Measurements from ENCODE around the gene TSPO.

TSPO gene

GRCh38 chr22:43202326-43202725 lies 51.0 kb downstream of the TSPO start:
- DNase-seq (ENCODE audit: low read depth), result no peak

DNA sequence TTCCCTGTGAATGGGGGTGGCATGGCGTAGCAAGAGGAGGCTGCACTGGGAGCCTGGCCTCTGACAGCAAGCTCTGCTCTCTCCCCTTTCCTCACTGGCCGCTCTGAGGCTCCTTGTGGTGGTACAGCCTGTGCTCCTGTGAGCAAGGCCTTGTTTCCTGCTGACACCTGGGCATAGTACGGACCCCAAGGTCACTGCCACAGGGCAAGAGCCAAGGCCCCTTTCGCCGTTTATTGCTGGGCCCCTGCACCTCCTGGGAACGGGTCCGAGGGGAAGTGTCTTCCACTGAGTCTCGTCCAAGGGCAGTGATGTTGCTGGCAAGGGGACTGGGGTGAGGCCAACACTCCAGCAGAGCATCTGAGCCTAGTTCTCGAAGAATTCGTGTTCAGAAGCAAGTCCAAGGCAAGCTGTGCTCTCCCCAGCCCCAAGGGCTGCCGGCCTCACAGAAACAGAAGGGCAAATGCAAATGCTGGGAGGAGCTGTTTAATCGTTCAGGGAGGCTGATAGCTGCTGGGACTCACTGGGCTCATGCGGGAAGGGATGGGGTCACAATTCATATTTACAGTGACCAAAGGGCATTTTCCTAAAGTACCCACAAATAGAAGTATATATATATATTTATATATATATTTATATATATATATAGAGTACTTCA lies 51.5 kb downstream of the TSPO start:
- no peak for DNase-seq (ENCODE audit: low read depth)

DNA sequence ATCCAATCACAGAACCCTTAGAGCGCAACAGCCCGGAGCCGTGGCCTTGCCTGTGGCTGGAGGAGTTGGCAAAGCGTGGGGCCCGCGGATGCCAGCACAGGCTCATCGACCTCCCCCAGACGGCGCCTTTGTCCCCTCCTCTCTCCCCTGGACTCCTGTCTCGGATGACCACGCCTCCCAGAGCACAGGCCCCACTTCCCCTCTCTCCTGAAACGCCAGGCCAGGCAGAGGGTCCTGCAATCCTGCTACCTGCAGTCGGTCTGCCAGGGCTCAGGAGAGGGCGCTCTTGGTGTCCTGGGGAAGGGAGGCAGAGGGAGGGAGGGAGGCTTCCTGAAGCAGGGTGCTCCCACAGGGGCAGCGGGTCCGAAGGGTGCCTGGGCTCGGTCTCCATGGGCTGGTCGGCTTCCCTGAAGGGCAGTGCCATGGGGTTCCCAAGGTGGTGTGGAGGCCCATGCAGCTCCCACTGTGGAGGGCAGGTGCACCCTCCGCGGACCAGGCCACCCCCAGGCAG lies 52.2 kb downstream of the TSPO start:
- no peak for DNase-seq (ENCODE audit: low read depth)

DNA sequence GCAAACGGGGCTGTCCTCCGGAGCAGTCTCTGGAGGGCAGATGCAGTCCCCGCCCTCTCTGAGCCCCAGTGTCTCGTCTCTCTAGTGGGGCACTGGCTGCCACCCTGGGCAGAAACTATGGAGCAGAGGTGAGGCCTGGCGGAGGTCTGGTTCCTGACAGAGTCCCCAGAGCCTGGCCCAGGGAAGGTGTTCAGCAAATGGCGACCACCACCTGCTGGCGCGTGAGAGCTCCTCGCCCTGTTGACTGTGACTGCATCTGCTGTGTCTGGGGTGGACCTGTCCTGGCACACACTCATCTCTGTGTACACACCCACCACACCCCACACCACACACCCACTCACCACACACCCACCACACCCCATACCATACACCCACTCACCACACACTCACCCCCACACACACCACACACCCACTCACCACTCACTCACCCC lies 53.9 kb downstream of the TSPO start:
- DNase-seq (ENCODE audit: low read depth), result no peak

DNA sequence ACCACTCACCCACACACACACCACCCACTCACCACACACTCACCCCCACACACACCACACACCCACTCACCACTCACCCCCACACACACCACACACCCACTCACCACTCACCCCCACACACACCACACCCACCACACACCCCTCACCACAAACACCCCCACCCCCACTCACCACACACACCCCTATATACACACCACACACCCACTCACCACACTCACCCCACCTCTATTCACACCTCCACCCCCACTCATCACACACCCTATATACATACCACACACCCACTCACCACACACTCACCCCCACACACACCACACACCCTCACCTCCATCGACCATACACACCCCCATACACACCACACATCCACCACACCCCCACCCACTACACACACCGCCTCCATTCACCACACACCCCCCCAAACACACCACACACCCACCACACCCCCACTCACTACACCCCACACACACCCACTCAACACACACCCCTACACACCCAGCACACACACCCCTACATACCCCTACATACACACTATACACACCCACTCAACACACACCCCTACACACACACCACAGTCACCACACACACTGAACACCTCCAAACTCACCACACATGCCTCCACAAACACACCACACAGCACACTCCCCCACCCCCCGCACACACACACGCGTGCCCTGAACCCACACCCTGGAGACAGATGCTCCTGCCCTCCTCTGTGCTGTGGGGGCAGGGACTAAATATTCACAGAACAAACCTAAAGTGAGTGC lies 54.6 kb downstream of the TSPO start:
- DNase-seq (ENCODE audit: low read depth), result no peak

- DNase-seq (ENCODE audit: low read depth), result no peak
Measured at GRCh38 chr22:43206509-43207161, 55.3 kb downstream of the TSPO start.

- no peak for DNase-seq (ENCODE audit: low read depth)
Measured at GRCh38 chr22:43207386-43207785, 56.0 kb downstream of the TSPO start.

DNA sequence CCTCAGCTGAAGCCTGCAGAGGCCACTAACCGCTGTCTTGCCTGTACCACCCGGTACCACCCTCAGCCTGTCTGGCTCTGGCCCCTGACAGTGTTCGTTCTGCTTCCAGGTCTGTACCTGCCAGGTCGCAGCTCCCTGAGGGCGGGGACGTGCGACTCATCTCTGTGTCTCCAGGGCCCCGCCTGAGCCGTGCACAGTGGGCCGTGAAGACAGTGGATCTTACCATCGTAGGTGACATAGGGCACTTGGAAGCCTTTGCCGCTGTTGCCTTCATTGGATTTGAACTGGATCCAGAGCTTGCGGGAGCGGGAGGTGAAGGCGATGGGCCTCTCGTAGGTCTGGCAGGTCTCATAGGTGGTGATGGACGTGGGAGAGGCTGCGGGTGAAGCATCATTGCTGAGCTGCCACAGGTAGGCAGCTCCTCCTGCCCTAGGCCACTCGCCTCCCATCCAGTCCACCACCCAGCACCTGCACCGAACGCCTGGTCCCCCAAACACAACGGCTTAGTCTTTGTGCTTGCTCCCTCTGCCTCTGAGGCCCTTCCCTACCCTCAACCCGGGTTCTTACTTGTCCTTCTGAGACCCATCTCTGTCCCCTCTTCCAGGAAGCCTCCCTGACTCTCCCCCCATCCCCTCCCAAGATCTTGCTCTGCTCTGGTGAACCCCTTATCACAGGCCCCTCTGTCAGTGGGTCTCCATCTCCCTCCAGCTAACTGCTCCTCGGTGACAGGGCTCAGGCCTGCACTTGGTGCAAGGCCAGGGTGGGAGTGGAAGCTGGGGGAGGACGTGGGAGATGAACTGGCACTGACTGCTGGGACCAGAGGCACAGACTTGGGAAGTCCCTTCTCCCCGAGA lies 56.7 kb downstream of the TSPO start:
- no peak for DNase-seq (ENCODE audit: low read depth)

DNA sequence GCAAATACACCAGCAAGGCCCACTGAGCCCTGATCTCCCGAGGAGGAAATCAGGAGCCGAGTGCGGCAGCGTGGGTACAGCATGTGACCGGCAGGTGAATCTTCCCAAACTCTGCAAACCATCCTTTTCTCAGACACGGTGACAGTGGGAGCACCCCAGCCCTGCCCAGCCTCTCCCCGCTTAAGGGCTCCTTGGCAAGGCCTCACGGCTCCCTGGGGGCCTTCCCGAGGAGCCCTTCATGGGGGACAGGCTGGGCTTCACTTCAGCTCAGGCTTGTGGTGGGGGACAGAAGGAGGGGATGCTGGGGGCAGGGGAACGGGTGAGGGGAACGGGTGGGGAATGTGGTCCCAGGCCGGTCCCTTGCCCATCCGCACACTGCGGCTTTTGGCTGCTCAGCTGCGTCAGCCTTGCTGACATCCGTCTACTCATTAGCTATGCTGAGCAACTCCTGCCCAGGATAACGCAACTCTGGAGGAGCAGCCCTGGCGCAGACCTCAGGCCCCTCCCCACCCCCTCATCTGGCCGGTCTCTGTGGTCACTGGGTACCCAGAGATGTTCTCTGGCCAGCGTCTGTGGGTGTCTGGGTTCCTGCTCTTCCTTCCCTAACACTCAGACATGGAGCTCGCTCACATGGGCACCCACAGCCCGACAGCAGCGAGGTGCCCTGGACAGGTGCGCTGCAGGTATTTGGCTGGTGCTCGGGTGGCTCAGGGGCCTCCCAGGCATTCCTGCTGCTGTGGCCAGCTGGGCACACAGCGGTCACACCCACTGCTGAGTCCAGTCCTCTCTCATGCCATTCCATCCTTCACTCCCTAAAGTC lies 57.6 kb downstream of the TSPO start:
- DNase-seq (ENCODE audit: low read depth), result no peak

DNA sequence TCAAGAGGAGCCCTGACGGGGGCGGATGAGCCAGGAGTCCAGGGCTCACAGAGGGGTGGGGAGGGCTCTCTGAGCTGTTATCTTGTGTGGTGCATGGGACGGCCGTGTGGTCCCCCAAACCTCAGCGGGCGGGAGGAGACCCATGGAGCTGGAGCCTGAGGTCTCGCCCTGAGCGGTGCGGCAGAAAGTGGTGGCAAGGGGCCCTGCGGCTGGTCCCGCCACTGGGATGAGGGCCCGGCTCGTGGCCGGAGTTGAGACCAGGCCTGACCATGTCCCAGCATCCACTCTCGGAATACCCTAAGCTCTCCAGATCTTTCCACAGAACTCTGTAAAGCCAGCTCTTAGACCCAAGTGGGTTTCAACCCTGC lies 58.1 kb downstream of the TSPO start:
- no peak for DNase-seq (ENCODE audit: low read depth)

DNA sequence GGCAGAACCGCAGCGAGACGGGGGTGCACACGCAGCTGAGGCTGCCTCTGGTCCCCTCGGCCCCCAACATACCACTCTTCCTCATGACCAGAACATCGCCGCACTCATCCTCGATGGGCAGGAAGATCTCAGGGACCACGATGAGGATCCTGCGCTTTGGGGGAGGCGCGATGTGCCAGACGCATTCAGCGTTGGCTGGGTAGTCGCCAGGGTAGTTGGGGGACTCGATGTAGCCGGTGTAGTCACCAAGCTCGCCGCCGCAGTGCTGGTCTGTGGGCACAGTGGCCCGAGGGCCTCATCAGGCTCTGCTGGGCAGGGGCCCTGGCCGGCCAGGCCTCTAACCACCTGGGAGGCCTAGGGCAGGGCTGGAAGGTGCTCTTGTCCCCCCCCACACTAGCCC lies 58.6 kb downstream of the TSPO start:
- DNase-seq (ENCODE audit: low read depth), result no peak

- DNase-seq (ENCODE audit: low read depth), result no peak
Measured at GRCh38 chr22:43210631-43211515, 59.5 kb downstream of the TSPO start.

DNA sequence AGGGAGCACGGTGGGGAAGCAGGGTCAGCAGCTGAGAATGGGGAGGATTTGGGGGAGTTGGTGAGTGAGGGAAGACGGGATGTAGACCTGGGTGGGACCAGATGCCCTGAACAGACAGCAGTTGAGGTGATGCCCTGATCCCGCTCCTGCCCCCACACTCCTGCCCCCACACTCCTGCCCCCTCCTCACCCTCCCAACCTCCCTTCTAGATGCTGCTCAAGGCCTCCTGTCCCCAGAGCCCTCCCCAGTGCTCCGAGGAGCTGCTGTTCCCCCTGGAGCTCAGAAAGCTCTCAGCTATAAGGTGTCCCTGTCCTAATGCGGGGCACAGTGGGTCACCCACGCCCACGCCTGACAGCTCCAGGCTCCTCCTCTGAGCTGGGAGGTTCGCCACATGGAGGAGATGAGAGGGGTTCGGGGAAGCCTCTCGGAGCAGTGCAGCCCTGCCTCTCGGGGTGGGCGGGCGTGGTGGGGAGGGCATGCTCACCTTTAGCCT lies 60.6 kb downstream of the TSPO start:
- DNase-seq (ENCODE audit: low read depth), result no peak

GRCh38 chr22:43212434-43212952 lies 61.1 kb downstream of the TSPO start:
- DNase-seq (ENCODE audit: low read depth), result no peak
